GM12872 (cell line): ENCODE results near the gene MPI.
A peak's percentile ranks its signal among the peaks of the same experiment; 100 is the strongest.

Experiments used
- TF ChIP-seq, protein P1 (sequence below): IDR thresholded peaks from 3 replicates; pipeline ENCODE4 v1.5.1; 2011; ENCODE audit warnings: low read depth, mild to moderate bottlenecking, low read length, moderate library complexity; ENCODE audit not compliant: insufficient read depth

Gene MPI

DNA sequence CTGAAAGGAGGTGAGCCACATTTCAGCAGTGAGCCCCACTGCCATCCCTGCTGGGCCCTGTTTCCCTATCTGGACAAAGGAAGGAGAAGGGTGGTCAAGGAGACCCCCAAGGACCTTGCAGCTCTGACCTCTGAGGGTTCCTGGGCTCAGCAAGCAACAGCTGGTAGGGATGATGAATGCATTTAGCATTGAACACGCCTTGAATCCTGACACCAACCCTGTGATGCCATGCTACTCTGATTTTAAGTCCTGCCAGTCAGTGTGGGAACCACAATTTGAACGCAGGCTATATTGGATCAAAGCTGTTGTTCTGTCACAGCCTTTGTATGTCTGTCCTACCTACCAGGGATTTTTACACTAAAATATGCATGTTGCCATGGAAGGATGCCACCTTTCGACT lies 6.5 kb downstream of the MPI start:
- TF ChIP-seq, protein P1, sequence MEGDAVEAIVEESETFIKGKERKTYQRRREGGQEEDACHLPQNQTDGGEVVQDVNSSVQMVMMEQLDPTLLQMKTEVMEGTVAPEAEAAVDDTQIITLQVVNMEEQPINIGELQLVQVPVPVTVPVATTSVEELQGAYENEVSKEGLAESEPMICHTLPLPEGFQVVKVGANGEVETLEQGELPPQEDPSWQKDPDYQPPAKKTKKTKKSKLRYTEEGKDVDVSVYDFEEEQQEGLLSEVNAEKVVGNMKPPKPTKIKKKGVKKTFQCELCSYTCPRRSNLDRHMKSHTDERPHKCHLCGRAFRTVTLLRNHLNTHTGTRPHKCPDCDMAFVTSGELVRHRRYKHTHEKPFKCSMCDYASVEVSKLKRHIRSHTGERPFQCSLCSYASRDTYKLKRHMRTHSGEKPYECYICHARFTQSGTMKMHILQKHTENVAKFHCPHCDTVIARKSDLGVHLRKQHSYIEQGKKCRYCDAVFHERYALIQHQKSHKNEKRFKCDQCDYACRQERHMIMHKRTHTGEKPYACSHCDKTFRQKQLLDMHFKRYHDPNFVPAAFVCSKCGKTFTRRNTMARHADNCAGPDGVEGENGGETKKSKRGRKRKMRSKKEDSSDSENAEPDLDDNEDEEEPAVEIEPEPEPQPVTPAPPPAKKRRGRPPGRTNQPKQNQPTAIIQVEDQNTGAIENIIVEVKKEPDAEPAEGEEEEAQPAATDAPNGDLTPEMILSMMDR: no peak

DNA sequence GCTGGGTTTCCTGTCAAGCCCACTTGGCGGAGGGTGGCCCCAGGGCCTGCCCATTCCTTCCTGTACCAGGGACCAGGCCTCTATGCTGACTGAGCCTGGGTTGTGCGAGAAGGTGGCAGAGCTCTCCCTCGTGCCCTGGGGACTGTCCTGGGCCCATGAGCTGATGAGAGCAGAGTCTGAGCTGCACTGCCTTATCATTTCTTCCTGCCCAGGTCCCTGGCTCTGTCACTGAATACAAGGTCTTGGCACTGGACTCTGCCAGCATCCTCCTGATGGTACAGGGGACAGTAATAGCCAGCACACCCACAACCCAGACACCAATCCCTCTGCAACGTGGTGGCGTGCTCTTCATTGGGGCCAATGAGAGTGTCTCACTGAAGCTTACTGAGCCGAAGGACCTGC lies 7.5 kb downstream of the MPI start:
- TF ChIP-seq, protein P1: no peak

DNA sequence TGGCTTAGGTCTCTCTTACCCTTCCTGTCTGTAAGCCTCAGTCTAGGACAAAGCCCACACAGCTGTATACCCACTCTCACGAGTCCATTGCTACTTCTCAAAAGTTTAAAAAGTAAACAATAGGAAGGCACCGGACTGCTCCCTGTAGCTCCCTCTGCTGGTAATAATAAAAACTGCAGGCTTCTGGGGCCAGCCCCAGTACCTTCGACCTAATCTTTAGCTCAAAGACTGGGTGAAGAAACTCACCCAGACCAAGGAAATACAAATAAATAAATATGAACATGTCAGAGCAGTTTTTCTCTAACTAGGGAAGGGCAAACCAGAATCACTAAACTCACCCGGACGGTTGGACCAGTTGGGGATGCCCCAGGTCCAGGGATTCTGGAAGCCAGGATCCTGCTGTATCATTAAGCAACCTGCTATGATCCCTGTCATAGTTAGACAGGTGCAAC lies 11.8 kb downstream of the MPI start:
- TF ChIP-seq, protein P1: peak; percentile 74

DNA sequence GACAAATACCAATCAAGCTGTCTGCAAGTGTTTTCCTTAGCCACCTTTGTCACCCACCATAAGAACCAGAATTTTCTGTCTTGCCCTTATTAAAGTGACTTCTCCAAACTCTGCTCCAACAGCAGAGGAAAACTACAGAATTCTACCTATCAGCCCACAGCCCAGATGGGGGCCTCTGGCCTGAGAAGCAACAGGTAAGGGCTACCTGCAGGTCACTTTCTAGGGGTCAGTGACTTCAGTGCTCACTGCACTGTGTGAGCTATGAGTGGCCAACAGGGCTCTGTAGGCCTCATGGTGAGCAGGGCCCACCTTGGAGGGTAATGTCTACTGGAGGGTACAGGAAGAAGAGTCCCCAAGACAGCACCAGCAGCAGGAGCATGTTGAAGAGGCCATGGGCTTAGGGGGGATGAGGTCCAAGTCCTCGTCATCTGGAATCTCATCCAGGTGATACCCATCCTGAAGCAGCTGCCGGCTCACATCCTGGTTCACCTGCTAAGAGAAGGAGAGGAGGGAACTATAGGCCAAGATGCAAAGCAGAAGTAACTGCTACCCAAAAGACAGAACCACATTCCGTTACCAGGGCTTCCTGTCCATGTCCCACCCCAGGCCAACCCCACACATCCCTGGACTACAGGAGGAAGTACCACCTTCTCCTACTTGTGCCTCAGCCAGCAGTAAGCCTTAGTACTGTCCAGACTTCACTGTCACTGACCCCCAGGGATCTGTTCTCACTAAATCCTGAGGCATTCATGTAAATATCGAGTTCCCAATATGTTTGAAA lies 12.6 kb downstream of the MPI start:
- TF ChIP-seq, protein P1: peak; percentile 9; the same call in 1 of the 3 replicates

DNA sequence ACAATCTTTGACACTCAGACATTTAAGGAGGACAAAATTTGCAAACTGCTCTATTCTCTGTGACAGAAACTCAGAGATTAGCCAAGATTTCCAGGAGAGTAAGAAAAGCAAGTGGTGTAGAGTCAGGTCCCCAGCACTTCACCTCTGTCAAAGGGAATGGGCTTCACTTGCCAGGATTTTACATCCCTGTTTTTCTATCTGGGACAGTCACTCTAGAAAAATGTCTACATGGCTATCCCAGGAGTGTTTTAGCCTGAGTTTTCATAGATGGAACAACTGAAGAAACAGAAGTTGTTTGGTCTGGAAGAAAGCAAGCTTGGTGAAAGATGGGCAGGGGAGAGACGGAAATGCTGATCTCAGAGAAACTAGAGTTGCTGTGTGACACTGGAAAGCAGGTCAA lies 13.8 kb downstream of the MPI start:
- TF ChIP-seq, protein P1: no peak

DNA sequence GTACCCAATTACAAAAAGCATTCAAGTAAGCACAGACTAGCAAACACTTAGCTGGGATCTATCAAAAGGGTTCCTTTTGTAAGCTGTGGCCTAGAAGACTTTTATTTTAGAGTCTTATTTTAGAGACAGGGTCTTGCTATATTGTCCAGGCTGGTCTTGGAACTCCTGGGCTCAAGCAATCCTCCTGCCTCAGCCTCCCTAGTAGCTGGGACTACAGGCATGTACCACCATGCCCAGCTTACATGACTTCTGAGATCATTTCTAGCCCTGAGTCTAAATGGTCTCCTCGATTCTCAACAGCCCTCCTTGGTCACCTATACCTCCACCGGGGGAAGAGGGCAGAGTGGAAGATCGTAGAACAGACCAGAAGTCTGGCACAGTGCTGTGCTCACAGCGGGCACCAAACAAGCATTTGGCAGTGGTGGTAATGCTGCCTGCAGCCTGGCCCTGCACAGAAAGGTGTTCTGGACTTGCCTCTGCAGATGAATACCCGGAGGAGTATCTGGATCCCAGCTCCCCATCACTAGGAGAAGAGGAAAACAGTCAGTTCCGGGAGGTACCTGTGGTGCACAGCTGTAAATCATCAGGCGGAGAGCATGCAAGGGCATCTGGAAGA lies 14.5 kb downstream of the MPI start:
- TF ChIP-seq, protein P1: no peak

DNA sequence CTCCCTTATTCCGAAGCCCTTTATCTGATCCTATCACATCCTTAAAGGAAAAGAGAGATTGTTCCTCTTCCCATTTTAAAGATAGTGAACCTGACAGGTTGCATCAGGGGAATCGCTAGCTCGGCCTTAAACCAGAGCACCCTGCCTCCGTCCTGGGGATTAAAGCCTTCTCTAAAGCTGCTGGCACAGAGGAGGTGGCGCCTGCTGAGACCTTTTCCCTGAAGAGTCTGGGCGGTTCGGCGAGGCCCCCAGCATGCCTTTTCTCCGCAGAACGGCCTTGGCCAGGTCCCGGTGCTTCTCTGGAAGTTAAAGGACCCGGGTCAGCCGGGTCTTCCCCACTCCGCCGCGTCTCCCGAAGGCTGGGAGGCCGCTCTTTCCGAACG lies 16.2 kb downstream of the MPI start:
- TF ChIP-seq, protein P1: no peak
